Stimulated activated CD8-positive, alpha-beta memory T cell treated with anti-CD3 and anti-CD28 coated beads, Interleukin-15, amount 100 ng/mL, for 1 hour (primary cell): ENCODE results near the gene MED13L.
A peak's percentile ranks its signal among the peaks of the same experiment; 100 is the strongest.

ENCODE experiments used
- DNase-seq: peaks from one replicate; pipeline ENCODE4 v3.0.0-alpha.2; 2020; ENCODE audit warnings: low read depth

The MED13L gene

GRCh38 chr12:116276652-116277466 lies 634 bp downstream of the MED13L start:
- peak; percentile 34 for DNase-seq

DNA sequence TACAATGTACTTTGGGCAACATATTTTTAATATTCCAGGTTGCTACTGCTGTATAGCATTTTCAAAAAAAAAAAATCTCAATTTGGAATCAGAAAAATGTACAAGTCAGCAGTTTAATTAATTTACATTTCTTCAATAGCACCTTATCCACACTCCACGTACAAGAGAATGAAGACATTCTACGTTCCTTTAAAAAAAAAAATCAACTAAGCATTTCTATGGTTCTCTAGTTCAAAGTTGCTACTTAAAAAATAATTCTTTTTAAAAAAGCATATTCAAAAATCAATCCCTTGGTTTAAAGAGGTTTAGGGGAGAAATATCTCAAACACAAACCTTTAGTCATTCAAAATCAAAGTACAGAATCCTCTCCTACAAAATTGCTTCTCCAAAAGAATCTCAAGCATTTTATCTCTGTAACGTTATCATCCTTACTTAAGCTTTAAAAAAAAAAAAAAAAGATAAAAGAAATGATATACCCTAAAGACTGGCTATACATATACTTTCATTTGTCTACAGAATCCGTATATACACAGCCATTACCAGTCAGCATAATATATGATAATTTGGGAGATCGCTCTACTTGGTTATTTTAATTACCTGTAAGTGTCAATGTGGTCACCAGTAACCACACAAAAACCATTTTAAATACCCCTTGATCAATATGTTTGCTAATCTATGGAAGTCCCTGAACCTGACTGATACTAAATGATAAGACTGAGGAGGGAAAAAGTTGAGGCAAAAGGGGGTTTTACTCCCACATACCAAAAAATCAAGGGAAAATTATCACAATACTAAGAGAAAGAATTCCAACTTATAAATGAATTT lies 2.7 kb downstream of the MED13L start:
- no peak for DNase-seq

DNA sequence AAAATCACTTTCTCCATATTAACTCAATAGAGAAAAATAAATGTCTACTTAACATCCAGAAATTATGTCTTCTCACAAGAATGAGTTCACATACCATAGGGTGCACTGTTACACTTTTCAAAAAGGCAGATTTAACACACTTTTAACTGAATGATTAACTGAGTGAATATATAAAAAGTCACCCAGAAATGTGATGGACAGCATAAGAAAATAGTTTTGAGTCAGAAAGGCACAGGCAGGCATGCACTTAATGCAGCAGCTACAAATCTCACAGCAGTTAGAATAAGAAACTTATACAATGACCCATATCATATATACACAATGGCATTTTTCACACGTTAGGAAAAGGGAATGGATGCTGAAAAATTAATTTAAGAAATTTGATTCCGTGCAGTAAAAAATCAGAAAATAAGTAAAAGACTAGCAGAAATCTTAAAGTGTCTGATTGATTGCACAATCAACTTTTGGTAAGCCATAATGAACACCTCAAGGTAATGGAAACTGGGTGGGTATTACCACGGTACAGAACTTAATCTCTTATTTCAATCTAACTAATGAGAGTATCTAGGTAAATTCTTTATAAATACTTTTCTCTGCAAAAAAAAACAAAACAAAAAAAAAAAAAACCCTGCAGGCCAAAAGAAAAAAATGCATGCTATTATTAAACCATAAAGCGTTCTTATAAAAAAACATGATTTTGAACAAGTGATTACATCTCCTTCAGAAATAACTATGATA lies 3.5 kb downstream of the MED13L start:
- DNase-seq: no peak

- DNase-seq: no peak
These were observed 9.5 kb downstream of the MED13L start for GRCh38 chr12:116267948-116268347.

DNA sequence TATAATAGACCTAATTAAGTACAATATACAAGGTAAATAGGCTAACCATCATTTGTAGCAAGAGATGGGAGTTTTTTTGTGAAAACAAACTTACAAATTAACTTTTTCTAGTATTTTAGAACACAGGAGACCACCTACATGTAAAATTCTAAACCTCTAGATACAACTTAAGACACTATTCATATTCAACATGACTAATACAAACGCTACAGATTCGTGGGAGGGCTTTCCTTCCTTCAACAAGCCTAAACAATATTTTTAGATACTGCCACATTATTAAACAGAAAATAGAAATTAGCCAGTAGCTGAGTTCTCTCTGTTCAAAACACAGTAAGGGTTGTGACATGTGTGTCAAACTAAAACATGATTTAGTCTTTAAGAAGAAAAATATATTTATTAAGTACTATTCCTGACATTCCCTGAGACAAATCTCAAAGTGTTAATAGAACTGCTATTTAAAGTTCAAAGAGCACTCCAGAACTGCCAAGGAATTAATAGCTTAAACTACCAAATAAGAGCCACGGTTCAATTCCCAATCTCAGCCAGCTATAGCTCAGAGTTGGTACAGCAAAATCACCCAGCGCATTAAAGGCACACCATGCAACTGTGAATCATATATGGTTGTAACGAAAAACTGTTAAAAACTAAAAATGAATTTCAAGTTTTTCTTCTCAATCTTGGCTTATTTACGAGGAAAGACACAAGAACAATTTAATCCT lies 10.7 kb downstream of the MED13L start:
- no peak for DNase-seq

GRCh38 chr12:116266168-116266601 lies 11.3 kb downstream of the MED13L start:
- DNase-seq: no peak

DNA sequence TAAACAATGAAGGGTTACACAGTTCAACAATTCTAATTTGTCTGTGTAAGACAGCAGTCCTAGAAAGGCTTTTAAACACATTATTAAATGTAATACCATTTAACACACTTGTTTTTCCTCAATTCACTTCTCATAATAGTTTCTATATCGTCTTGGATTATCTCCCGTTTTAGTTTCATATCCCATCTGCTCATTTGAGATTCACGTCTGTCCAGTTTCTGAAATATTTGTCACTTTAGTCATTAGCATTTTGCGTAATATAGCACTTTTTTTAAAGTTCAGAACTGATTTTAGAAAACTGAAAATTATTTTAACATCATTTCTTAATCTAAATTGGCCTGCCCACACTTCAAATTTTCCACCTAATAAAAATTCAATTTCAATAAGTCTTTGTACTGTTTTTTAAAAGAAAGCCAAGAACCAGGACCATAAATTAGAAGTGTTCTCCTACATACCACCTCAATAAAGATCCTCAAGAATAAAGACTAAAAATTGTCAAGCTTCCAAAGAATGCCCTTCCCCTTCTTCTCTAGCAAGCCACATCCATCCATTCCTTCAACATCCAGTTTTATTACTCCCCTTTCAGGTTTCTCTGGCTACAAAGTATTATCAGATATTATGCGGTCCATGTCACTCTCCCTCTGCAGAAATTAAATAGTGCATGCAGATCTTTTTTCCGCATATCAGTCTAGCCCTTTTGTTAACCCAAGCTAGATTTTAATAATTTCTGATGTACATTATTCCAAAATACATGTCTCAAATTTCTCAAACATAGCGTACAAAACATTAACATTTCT lies 11.9 kb downstream of the MED13L start:
- no peak for DNase-seq

DNA sequence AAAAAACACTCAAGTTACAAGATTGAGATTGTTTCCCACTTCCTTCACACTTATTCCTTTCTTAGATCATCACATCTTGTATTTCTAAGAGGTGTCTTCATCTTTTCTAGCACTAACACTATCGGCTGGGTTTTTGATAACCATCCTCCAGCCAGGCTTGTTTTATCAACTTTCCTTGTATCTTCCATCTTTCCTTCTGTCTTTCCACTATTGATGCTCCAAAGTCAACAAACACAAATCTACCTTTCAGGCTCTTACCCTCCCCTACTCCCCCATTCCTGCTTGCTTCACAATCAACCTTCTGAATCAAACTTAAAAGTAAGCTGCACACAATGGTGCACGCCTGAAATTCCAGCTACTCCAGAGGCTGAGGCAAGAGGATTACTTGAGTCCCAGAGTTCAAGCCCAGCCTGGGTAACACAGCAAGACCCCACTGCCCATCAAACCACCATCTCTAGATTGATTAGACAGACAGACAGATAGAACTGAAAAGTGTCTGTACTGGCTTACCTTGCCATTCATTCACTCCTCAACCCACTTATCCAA lies 12.9 kb downstream of the MED13L start:
- no peak for DNase-seq

- no peak for DNase-seq
These were observed 13.6 kb downstream of the MED13L start for GRCh38 chr12:116263844-116264243.

- DNase-seq: no peak
These were observed 14.1 kb downstream of the MED13L start for GRCh38 chr12:116263431-116263830.

DNA sequence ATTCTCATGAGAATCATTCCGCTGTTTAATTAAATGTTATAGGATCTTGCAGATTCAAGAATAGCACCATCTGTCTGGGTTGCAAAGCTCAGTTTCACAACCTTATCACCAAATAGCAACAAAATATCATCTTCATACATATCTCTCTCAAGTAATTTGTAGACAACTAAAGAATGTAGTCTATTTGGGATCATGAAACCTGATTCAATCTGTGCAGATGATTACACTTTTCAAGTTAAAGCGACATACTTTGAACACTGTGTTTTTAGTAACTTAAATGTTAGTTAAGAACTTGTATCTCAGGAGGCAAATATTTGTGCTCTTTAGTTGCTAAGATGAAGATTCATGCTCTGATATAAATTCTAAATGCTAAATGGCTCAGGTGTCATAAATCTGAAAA lies 14.8 kb downstream of the MED13L start:
- no peak for DNase-seq

DNA sequence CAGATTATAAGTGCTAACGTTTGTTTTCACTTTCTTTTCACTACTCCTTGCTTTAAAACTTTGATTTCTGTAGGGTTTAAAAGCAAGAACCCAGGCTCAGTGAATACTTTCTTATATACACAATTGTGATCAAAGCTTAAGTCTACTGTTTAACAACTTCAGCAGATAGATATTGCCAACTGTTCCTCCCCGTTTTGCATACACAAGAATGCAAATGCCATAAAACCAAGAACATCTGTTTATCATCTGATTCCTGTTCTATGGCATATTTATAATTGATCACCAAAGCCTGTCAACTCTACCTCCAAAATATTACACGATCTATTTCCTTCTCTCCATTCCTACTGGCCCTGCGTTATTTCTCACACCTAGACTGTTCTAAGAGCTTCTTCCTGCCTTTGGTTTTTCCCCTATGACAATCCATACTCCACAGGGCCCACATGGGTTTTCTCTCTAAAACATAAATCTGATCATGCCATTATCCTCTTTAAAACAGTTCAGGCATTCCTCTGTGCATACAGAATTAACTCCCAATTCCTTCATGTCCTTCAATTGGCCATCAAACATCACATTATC lies 15.9 kb downstream of the MED13L start:
- no peak for DNase-seq

GRCh38 chr12:116259800-116260577 lies 17.5 kb downstream of the MED13L start:
- no peak for DNase-seq

DNA sequence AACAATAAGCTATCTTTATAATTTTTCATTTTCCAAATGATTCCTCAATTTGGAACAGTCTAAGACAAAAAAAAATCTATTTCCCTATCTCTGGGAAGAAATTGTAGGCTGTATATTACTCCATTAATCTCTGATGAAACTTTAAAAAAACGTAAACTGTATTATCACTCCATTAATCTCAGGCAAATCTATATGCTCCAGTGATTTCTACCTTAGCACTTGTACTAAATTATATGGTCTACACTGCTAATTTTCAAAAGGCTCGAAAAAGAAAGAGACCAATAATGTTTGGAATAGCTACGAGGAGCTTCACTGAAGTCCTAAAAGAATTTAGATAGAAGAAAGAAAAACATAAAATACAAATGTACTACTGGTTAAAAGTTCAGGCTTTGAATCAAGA lies 19.7 kb downstream of the MED13L start:
- no peak for DNase-seq

DNA sequence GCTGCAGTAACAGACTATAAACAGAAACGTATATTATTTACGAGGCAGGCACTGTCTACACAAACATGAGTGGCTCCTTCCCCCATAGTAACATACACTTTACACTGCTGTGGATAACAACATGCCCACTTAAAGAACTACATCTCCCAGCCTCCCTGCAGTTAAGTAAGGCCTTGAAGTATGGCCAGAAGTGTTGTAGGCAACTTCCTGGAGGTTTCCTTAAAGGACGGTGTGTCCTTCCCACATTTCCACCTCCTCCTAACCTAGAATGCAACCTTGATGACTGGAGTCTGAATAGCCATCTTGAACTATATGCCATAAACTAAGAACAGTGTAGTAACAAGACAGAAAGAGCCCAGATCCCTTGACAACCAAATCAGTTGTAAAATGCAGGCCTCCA lies 20.3 kb downstream of the MED13L start:
- no peak for DNase-seq

DNA sequence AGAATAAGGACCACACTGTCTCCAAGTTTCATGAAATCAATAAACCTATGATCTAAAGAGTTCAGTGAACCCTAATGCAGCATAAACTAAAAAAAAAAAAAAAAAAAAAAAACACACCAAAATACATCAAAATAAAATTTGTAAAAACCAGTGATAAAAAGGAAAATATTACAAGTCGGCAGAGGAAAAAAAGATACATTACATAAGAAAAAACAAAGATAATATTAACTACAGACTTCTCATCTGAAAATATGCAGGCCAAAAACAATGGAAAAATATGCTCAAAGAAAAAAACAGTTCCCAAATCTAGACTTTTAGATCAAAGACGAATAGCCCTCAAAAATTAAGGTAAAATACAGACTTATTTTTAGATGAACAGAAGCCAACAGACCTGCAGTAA lies 27.6 kb downstream of the MED13L start:
- no peak for DNase-seq

DNA sequence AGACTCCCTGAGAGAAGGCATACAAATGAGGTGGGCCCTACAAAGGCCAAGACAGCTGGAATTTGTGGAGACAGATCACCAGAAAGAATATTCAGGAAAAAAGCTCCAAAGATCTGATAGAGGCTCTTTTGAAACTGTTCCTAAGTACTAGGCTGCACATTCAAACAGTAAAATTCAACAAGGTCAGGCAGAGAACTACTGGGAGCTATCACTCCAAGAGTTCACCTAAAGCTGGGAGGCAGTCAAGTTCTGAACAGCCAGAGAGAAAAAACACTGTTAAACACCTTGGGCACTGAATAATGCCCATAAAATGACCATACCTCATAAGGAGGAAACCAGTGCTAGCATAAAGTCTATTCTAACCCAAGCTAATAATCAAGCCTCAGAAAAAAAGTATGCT lies 28.6 kb downstream of the MED13L start:
- no peak for DNase-seq

- no peak for DNase-seq
These were observed 29.1 kb downstream of the MED13L start for GRCh38 chr12:116248433-116248832.

GRCh38 chr12:116247377-116247776 lies 30.1 kb downstream of the MED13L start:
- DNase-seq: no peak
